ENCODE results near the gene IL6.
"Not testable (repeated sequence)": the region's sequence is repeated elsewhere in the genome, so short reads cannot be mapped to it uniquely, and the experiment has no call there.

The IL6 gene

GRCh38 chr7:22704722-22705121, 22.3 kb upstream of the IL6 start:
- not testable (repeated sequence) for DNase-seq

- DNase-seq, result not testable (repeated sequence)
Measured at GRCh38 chr7:22705874-22706273, 21.1 kb upstream of the IL6 start.

GRCh38 chr7:22707026-22707691, 19.8 kb upstream of the IL6 start:
- not testable (repeated sequence) for DNase-seq

- not testable (repeated sequence) for DNase-seq
Measured at GRCh38 chr7:22708214-22708613, 18.8 kb upstream of the IL6 start.

- not testable (repeated sequence) for DNase-seq
Measured at GRCh38 chr7:22708677-22709061, 18.3 kb upstream of the IL6 start.

- DNase-seq, result not testable (repeated sequence)
Measured at GRCh38 chr7:22709062-22709829, 17.8 kb upstream of the IL6 start.

- no peak for DNase-seq
Measured at GRCh38 chr7:22709857-22710256, 17.1 kb upstream of the IL6 start.

GRCh38 chr7:22712999-22713398, 14.0 kb upstream of the IL6 start:
- no peak for DNase-seq

GRCh38 chr7:22713463-22713862, 13.5 kb upstream of the IL6 start:
- no peak for DNase-seq

GRCh38 chr7:22715969-22716368, 11.0 kb upstream of the IL6 start:
- no peak for DNase-seq

- DNase-seq, result no peak
Measured at GRCh38 chr7:22717760-22718159, 9.2 kb upstream of the IL6 start.

- no peak for DNase-seq
Measured at GRCh38 chr7:22718200-22718711, 8.7 kb upstream of the IL6 start.

- DNase-seq, result no peak
Measured at GRCh38 chr7:22718911-22719420, 8.0 kb upstream of the IL6 start.

GRCh38 chr7:22720791-22721786, 5.9 kb upstream of the IL6 start:
- no peak for DNase-seq

- DNase-seq, result no peak
Measured at GRCh38 chr7:22722536-22723180, 4.3 kb upstream of the IL6 start.

GRCh38 chr7:22723181-22723601, 3.8 kb upstream of the IL6 start:
- no peak for DNase-seq

- no peak for DNase-seq
Measured at GRCh38 chr7:22723637-22724036, 3.4 kb upstream of the IL6 start.

- DNase-seq, result no peak
Measured at GRCh38 chr7:22724861-22725260, 2.1 kb upstream of the IL6 start.

- no peak for DNase-seq
Measured at GRCh38 chr7:22725585-22725984, 1.4 kb upstream of the IL6 start.

- peak; percentile 38 for DNase-seq
Measured at GRCh38 chr7:22726345-22726906, 574 bp upstream of the IL6 start.

GRCh38 chr7:22727714-22728035, 675 bp downstream of the IL6 start:
- DNase-seq, result no peak

- no peak for DNase-seq
Measured at GRCh38 chr7:22728401-22729029, 1.5 kb downstream of the IL6 start.
